GM12865 (cell line): ENCODE data around the gene SIVA1.
A peak's percentile ranks its signal among the peaks of the same experiment; 100 is the strongest.
"Not testable (repeated sequence)": the region's sequence is repeated elsewhere in the genome, so short reads cannot be mapped to it uniquely, and the experiment has no call there.

Experiments used
- DNase-seq: peaks from one replicate; pipeline ENCODE4 v3.0.0; 2010; ENCODE audit warnings: low read depth
- H3K4me3 ChIP-seq: 2 replicates; pipeline ENCODE4 v1.5.1; 2011; ENCODE audit warnings: mild to moderate bottlenecking, low read depth, low read length, control low read depth
- TF ChIP-seq, protein P1 (sequence below): IDR thresholded peaks from 2 replicates; pipeline ENCODE4 v1.5.1; 2011; ENCODE audit warnings: low read length, control low read depth, low read depth, inconsistent platforms; ENCODE audit not compliant: insufficient read depth; ENCODE audit errors: missing control alignments

The SIVA1 gene

DNA sequence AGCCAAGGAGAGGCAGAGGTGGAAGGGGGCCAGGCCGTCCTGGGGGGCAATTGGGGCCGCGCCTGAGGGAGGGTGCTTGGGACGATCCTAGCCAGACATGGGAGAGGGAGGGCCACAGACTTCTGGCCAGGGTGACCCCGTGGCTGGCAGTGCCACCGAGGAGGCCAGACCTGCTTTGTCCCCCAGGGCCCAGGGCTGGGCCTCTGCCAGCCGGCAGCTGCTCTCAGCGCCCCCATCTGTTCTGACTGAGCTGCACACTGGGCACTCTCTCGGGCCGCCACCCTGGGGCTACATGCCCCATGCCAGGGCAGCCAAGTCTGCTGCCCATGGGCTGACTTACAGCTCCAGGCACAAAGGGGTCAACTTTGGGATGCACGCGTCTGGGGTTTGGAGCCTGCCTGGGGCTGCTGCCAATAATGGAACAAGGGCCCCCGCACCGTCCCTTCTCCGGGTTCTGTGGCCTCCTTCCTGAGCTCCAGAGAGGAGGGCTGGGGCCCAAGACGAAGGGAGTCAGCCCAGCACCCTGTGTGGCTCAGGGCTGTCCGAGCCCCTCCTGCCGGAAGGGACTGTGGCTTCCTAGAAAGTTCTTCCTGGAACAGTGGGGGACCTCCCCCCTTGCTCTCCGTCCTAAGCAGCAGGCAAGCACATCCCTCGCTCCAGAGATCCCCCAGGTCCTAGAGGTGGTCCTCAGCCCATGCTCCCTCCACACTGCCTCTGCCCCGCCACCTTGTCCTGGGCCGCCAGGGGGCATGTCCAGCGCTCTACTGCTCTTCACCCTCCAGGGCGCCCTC lies 27.8 kb upstream of the SIVA1 start:
- no peak overlapping the region for H3K4me3 ChIP-seq
- TF ChIP-seq, protein P1, sequence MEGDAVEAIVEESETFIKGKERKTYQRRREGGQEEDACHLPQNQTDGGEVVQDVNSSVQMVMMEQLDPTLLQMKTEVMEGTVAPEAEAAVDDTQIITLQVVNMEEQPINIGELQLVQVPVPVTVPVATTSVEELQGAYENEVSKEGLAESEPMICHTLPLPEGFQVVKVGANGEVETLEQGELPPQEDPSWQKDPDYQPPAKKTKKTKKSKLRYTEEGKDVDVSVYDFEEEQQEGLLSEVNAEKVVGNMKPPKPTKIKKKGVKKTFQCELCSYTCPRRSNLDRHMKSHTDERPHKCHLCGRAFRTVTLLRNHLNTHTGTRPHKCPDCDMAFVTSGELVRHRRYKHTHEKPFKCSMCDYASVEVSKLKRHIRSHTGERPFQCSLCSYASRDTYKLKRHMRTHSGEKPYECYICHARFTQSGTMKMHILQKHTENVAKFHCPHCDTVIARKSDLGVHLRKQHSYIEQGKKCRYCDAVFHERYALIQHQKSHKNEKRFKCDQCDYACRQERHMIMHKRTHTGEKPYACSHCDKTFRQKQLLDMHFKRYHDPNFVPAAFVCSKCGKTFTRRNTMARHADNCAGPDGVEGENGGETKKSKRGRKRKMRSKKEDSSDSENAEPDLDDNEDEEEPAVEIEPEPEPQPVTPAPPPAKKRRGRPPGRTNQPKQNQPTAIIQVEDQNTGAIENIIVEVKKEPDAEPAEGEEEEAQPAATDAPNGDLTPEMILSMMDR, result peak; percentile 3
- DNase-seq, result no peak

DNA sequence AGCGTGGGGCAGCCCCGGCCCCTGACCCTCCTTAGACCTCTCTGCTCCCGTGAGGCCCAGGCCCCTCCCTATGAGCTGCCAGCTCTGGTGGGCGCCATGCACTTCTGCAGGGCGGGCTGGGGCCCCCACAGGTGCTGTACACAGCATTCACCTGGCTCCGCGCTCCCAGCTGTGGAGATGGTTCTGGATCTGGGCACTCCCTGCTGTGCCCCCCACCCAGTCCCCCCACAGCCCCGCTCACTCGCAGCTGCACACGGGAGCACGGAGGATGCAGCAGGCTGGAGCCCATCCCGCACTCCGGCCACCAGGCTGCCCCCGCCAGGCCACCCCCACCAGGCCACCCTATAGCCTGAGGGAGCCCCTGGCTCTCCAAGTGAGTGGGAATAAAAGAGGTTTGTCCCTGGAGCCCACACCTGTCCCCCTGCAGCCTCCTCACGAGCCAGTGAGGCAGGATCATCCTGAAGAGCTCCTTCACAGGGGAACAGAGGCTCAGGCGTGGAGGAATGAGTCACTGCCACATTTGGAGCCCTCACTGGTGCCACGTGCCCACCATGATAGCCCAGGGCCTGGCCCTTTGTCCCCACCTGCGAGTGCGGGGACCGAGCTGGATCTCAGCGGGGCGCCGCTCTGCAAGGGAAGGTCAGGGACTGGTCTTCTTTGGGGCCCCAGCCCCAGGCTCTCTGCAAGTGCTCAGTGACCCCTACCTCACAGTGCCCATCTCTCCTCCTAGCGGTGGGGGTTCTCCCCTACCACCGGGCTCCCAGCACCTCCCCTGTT lies 27.0 kb upstream of the SIVA1 start:
- no peak for DNase-seq
- TF ChIP-seq, protein P1, result no peak
- H3K4me3 ChIP-seq, result no peak overlapping the region

DNA sequence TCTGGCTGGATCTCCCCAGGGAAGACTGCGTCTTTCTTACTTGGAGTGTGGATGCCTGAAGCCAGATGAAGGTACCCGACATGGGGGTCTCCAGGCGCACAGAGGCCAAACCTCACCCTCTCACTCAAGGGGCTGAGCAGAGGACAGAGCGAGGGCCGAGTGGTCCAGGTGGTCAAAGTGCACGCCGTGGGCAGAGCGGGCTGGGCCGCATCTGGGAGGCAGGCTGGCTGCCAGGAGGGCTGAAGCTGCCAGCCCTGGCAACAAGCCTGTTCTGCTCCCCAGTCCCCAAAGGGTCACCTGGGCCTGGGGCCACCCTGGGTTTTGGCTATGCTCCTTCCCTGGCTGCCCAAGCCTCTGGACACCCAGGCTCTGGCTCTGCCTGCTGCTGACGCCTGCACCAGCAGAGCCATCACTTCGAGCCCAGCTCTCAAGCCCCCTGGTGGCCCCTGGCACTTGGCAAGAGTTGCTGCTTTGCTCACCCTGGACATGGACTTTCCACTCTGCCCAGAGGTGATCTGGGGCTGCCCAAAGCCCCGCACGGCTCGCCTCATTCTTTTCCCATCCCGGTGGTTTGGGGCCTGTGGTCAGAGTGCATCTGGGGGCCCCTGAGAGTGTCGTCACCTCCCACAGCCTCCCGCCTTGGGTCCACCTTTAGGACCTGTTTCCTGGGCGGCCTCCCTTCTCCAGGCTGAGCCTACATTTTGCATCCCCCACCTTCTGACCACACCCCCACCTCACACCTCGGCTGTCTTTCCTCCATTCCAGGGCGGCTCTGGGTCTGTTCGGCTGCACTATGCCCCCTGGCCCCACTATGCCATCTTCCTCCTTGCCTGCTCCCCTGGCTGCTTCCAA lies 26.1 kb upstream of the SIVA1 start:
- DNase-seq, result no peak
- TF ChIP-seq, protein P1, result no peak
- H3K4me3 ChIP-seq, result no peak overlapping the region

DNA sequence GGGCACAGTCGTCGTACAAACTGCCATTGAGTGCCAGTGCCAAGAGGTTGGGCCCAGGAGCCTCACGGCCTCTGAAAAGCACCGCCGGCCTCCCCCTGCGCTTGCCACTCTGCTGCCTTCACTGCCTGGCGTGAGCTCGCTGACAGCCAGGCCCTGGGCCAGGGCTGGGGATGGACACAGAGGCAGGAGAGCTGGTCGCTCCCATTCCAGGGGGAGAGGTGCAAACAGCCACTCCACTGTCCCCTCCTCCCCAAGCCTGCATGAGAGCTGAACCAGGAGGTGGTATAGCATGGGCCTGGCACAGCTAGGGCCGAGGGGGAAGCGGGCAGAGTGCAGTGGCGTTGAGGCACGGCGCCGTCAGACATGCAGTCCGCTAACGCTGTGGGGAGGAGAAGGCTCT lies 24.3 kb upstream of the SIVA1 start:
- TF ChIP-seq, protein P1, result no peak
- DNase-seq, result no peak
- H3K4me3 ChIP-seq, result no peak overlapping the region

DNA sequence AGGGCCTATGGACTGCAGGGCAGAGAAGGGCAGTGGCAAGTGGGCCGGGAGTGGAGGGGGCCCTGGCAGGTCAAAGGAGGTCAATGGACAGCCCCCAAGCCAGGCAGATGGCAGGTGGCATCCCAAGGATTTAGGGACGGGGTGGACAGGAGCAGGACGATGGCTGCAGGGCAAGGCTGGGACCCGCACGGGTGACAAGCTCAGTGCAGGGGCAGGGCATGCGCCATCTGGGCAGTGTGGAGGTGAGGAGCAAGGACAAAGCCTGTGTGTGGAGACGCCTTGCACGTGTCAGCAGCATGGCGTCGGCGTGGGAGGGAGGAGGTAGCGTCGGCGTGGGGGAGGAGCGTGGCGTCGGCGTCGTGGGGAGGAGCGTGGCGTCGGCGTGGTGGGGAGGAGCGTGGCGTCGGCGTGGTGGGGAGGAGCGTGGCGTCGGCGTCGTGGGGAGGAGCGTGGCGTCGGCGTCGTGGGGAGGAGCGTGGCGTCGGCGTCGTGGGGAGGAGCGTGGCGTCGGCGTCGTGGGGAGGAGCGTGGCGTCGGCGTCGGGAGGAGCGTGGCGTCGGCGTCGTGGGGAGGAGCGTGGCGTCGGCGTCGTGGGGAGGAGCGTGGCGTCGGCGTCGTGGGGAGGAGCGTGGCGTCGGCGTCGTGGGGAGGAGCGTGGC lies 23.6 kb upstream of the SIVA1 start:
- not testable (repeated sequence) for H3K4me3 ChIP-seq, DNase-seq

DNA sequence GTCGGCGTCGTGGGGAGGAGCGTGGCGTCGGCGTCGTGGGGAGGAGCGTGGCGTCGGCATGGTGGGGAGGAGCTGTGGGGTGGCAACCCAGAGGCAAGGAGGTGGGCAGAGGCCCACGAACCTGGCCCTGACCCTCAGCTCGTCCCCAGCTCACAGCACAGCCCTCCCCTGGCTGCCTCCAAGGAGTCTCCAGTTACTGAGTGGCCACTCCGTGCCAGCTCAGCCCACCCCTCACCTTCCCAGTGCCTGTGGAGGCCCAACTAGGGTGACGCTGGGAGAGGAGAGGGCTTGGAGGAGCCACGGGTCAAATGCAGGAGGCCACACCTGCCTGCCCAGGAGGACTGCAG lies 23.1 kb upstream of the SIVA1 start:
- TF ChIP-seq, protein P1, result no peak
- H3K4me3 ChIP-seq, result no peak overlapping the region

More for the DNA sequence above, 23.1 kb upstream of the SIVA1 start:
- DNase-seq, result no peak
